GM18511 (cell line): Measurements from ENCODE around the gene PPP4R4.

Experiments used
- ATAC-seq: cut with Tn5 transposase; IDR thresholded peaks from one replicate; pipeline ENCODE4 v1.9.1; 2021; ENCODE audit warnings: mild to moderate bottlenecking, moderate library complexity; ENCODE audit not compliant: unreplicated experiment

PPP4R4 gene

DNA sequence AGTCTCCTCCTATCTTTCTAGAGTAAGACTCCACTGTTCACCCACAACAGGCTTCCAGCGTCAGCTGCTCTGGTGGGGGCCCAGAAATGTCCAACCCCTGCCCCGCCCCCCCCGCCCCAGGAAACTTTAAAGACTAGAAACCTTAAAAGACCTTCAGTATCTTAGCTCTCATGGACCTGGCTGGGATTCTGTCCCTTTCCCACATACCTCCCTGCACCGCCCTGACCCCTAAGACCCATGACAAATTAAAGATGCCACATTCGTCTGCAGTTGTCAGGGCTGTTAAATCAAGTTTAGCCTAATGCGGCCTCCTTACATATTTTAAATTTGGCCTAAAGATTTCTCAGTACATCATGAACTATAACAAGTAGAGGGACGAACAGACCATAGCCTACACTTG lies 129.0 kb downstream of the PPP4R4 start:
- no peak for ATAC-seq

DNA sequence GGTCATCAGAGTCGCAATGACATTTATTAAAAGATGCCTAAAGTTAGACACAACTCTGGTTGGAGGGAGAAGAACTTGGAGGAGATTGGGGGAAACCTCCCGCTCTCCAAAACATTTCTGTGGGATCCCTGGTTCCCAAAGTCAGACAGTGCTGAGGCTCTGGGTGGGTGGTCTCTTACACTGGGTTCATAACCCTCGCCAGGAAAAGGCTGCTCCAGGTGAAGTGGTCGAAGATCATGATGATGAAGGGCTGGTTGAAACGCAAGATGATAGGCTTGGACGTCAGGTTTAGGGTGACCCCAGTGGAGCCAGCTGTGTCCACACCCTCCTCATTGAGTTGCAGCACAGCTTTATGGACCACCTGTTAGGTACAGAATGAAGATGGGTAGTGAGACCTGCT lies 130.1 kb downstream of the PPP4R4 start:
- no peak for ATAC-seq

- no peak for ATAC-seq
These were observed 131.5 kb downstream of the PPP4R4 start for GRCh38 chr14:94305620-94306019.

DNA sequence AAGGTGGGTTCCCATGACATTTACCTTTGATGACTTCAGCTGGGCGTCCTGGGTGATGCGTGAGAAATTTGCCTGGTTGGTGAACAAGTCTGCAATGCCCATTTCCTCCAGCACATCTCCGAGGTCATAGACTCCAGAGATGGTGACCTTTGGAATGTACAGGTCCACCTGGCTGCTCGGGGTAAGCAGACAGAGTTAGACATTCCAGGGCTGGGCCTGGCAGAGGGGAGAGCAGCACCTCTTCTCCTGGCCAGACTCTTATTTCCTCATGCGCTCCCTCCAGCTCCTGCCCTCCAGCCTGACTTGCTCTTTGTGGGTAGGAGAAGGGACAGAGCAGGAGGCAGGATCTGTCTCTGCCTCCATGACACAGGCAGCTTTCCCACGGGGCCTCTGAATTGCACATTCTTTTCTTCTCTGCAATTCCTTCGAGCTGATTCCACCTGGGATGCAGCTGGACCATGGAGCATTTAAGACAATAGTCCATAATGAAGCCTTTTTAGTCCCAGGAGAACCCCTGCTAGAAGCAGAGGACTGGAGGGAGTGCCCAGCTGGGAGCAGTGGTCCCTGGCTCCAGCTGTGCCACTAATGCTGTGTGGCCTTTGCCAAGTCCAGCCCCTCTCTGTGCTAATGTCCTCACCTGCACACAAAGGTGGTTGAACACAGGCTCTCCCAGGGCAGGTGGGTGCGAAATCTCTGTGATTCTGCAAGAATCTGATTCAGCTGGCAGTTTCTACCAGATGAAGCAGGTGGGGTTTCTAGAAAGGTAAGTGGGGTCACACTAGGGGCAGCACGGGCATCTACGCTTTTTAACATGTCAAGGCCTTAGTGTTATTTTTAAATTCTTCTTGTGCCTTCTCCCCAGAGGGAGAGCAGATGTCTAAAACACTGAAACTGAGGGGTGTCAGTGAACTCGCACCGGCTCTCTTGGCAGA lies 132.2 kb downstream of the PPP4R4 start:
- ATAC-seq: no peak

DNA sequence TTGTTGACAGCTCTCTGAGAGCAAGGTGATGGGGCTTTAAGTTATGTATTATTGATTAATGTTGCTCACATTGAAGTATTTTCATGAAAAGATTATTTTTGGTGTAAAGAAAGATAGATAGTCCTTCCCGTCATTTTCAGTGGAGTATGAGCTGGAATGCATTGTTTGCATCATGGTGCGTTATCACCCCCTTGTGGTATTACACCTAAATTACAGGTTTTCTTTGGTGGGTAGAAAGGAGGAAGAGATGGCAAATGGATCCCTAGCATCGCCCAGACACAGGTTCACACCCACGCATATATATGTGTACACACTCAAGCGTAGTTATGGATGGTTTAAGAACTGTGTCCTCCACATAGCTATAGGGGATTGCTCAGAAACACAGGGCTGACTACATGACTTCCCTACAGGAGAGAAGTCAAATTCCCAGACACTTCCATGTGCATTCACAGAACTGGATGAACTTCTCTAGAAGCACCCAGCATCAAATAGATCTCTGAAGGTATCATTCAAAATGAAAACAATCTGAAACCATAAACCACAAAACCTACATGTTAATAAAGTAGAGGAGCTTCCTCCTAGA lies 133.4 kb downstream of the PPP4R4 start:
- no peak for ATAC-seq

- no peak for ATAC-seq
These were observed 135.6 kb downstream of the PPP4R4 start for GRCh38 chr14:94309721-94310120.

GRCh38 chr14:94310248-94310647 lies 136.1 kb downstream of the PPP4R4 start:
- ATAC-seq: no peak

DNA sequence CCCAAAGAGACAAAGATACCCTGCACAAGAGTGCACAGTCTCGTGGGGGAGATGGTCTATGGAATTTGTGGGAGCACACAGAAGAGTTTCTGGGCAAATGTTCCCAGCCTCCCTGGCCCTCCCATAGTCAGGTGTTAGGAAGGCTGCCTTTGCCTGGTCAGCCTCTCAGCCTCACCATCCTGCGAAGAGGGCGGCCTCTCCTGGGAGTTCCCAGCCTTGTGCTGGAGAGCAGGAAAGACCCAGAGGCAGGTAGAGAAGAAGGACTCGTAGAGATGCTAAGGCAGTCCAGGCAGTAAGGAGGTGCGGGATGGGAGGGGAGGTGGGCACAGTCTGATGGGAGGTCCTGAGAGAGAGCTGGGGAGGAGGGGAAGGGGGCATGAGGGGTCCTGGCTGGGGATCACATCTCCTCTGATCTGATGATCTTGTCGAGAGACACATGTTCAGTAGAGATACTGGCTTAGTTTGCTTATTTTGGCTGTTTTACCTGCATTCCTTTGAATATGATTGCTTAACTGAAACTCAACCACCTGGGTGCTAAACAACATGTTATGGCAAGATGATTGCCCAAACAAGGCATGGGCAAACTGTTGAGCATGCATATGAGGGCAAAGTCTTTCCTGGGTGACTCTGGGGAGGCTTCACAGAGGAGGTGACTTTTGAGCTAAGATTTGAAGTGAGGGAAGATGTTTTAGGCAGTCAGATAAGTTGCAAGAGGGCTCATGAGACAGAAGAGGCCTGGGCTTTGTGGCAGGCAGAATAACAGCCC lies 138.5 kb downstream of the PPP4R4 start:
- no peak for ATAC-seq

GRCh38 chr14:94313991-94314655 lies 140.0 kb downstream of the PPP4R4 start:
- no peak for ATAC-seq

GRCh38 chr14:94314890-94315289 lies 140.8 kb downstream of the PPP4R4 start:
- no peak for ATAC-seq

GRCh38 chr14:94316692-94317091 lies 142.6 kb downstream of the PPP4R4 start:
- ATAC-seq: no peak

GRCh38 chr14:94317259-94317658 lies 143.1 kb downstream of the PPP4R4 start:
- ATAC-seq: no peak

- peak; percentile 50 for ATAC-seq
These were observed 146.1 kb downstream of the PPP4R4 start for GRCh38 chr14:94320243-94320642.

DNA sequence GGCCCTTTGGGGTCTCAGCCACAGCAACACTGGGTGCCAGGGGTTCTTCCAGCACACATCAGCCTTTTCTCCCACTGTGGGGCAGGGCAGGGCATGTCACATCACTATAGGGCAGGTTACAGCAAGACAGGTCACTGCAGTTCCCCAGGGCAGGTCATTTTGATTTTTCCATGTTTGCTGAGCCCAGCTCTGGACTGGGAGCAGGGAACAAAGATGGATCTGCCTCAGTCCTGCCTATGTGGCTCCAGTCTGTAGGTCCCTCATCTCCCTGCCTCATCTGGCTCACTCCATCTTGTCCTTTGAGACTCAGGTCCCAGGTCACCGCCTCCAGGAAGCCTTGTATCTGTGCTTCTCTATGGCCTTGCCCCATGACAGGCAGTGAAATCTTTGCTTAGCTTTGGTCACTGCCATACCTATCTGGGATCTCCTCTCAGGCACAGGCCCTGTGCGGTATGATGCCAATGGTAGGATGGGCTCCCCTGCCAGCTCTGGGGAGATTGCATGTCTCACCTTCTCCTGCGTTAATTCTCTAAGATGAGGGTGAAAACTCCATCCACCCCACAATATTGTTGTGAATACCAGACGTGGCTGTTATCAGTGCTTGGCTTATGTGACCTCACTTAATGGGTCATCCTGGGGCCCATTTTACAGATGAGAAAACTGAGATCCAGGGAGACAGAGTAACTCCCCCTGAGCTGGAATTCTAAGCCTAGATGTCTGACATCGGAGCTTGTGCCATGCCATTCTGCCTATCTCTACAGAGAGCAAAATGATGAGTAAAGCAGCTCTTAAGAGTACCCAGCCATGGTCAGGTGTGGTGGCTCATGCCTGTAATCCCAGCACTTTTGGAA lies 147.5 kb downstream of the PPP4R4 start:
- no peak for ATAC-seq

DNA sequence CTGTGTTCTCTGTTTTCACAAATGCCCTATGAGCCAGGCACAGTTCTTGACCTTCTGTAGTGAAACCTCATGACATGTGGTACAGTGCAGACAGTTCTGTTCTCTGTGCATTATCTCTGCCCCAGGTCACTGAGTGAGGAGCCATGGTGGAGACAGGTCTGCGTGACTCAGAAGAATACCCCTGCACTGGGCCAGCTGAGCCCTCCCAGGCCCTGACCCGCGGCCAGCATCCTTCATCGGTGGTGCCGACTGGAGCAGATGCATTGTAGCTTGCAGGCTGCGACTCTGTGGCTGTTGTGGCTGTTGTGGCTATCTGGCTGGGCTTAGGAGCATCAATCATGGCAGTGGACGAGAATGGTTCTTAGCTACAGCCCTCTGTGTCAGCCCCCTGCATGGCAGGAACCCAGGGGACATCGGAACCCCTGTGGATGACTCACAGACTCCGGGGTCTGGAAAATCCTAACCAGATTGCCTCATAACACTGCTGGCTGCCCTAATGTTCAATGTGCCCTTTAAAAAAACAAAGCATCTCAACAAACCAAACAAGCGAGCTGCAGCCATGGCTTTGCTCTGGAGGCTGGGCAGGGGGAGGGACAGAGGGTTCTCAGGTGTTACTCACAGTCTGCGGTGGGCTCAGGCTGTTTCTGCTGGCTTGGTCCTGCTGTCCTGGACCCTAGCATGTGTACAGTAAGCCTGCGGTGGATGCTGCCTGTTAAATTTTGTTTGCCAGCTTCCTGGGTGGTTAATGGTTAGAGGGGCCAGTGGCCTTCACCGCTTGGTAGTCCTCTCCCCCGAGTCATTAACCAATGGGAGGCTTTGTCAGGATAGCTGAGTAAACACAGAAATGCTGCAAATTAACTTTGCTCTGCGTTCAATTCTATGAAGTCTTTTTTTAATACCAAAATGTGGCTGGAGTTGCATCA lies 148.8 kb downstream of the PPP4R4 start, which contains the start of gene SERPINA6:
Gene SERPINA6 (minus strand): TSS at position 689 of the 923 bp plus-strand sequence. CDS start 8,688 bp downstream, outside the sequence.
- no peak for ATAC-seq

- no peak for ATAC-seq
These were observed 154.1 kb downstream of the PPP4R4 start for GRCh38 chr14:94328196-94328595.
